Measurements from ENCODE around the gene TMEM270.
A peak's percentile ranks its signal among the peaks of the same experiment; 100 is the strongest.
"Not testable (repeated sequence)": the region's sequence is repeated elsewhere in the genome, so short reads cannot be mapped to it uniquely, and the experiment has no call there.

TMEM270 gene

DNA sequence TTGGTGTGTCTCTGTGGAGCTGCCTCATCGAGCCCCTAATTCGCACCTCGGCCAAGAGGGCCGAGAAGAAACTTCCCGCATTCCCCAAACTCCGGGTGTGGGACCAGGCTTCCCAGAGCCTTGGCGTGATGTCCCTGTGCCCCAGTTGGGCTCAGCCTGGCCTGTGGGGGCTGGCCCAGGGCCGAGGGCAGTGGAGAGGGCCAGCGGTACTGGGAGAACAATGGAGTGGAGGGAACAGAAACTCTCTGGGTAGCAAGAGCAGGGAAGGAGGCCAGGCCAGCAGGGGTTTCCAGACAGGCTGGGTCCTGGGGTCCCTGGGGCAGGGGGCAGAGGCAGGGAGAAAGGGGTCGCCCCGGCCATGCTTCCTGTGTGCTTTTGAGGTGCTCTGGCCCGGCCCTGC is 16.0 kb downstream of the TMEM270 start:
- no peaks in the 10 kb centered on the region for H3K36me3 ChIP-seq
- no peaks in the 10 kb centered on the region for H3K9me3 ChIP-seq (replicated peaks in 1 of 11)
- H3K27ac ChIP-seq = no peak overlapping the region
- H3K4me2 ChIP-seq = peak overlapping the region in 9 of 11 experiments; percentile 5 to 28 (median 18); a peak in 4 of 22 replicates
- peaks cover 0 to 2% (median 0%) of the 10 kb centered on the region in 11 experiments; a peak in 2 of 22 replicates for H3K27me3 ChIP-seq
- H3K9ac ChIP-seq = no peak overlapping the region
- no peak for TF ChIP-seq Cebpa-rat (IDR thresholded peaks at IDR 0.05)
- H3K4me3 ChIP-seq = no peak overlapping the region
- H3K4me1 ChIP-seq = peaks cover 0 to 32% (median 26%) of the 10 kb centered on the region in 10 experiments; a peak in 16 of 20 replicates
- H4K20me1 ChIP-seq = peaks cover 0 to 4% (median 0%) of the 10 kb centered on the region in 11 experiments; a peak in 1 of 22 replicates

DNA sequence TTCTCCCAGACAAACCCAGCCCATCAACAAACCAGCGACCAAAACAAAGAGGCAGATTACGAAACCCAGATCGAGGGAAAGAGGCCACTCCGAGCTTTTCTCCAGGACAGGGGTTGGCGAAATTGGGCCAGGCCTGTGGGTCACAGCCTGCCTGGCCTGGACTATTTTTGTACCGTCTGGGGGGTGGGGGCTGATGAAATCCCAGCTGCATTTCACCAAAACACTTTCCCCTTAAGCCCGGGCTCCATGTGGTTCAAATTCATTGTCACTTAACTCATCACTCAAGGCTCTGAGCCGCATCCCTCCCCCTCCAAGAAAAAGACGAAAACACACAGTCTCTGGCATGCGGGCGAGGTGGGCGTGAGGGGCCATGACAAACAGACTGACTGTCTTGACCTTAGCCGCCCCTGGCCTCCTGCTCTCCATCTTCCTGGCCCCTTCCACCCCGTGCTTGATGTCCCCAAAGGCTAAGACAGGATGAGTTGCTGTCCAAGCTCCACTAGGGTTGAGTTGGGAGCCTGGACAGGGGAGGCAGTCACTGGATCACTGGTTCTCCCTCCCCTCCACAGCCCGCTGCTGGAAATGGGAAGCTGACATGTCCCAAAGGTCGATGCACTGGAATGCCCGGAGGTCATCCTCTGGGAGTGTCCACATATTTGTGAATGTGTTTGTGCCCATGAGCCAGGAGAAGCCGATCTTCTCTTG is 19.2 kb downstream of the TMEM270 start:
- Histone ChIP-seq H3K36me3 (no peaks in the 10 kb centered on the region), H3K27ac (no peak overlapping the region), H3K9me3 (replicated peaks in 1 of 11) (no peaks in the 10 kb centered on the region; a peak in 1 of 22 replicates), H3K4me3 (no peak overlapping the region), H3K4me1 (peaks cover 0 to 31% (median 20%) of the 10 kb centered on the region in 10 experiments; a peak in 14 of 20 replicates), H3K27me3 (no peaks in the 10 kb centered on the region), H3K4me2 (peak overlapping the region in 3 of 11 experiments; percentile 2 to 41 (median 28); a peak in 4 of 22 replicates), H3K9ac (no peak overlapping the region), H4K20me1 (no peaks in the 10 kb centered on the region; a peak in 1 of 22 replicates)
- TF ChIP-seq Cebpa-rat (IDR thresholded peaks at IDR 0.05) = no peak

DNA sequence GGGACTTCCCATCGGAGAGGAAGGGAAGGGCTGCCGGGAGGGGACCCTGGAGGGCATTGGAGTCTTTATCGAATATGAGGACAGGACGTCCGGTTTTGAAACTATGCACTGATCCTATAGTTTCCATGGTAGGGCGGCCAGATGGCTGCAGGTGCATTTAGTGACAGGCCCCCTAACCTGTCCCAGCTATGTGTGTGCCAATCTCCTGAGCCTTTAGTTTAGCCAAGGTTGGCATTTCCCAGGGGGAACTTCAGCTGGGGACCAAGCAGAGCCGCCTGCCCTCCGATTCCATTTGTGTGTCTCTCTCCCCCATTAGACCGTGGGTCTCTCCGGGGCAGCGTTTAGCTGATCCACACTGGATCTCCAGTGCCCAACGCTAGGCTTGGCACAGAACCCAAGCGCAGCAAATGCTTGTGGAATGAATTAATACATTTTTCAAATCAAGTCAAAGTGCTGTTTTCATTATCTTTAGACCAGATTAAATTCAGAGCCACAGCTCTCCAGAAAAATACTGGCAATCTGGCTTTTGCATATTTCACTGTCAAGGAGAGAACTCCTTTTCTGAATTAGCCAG is 19.9 kb downstream of the TMEM270 start:
- Histone ChIP-seq H3K27me3 (no peaks in the 10 kb centered on the region), H4K20me1 (no peaks in the 10 kb centered on the region; a peak in 1 of 22 replicates), H3K9me3 (replicated peaks in 1 of 11) (no peaks in the 10 kb centered on the region; a peak in 1 of 22 replicates), H3K9ac (no peak overlapping the region), H3K4me3 (no peak overlapping the region), H3K4me2 (no peak overlapping the region), H3K27ac (no peak overlapping the region), H3K36me3 (no peaks in the 10 kb centered on the region), H3K4me1 (peaks cover 0 to 31% (median 22%) of the 10 kb centered on the region in 10 experiments; a peak in 15 of 20 replicates)
- no peak for TF ChIP-seq Cebpa-rat (IDR thresholded peaks at IDR 0.05)

DNA sequence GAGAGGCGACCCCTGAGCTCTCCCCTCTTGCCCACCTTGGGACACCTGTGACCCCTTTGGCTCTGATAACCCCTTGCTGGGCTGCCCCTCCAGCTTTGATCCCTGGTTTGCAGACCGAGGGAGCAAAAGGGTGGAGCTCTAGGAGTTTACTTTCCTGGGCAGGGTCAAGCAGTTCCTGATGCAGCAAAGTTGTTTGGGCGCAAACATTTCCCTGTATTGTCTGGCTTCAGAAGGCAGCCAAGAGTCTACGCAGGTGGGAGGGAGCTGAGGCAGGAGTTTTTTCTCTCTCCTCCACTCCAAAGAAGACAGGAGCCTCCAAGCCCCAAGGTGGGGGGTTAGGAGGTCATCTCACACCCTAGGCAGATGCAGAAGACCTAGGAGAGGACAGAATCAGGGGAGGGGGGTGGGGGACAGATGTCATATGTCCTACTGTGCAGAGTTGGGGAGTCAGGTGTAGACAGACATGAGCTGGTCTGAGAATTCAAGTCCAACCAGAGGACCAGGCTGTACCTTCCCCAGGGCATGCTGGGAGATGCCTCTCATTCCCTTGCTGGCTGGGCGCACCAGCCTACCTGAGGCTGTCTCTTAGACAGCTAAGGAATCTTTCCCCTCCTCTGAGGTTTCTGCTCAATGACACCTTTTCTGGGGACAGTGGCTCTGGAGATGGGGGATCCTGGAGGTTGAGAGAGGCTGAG is 20.5 kb downstream of the TMEM270 start:
- no peaks in the 10 kb centered on the region; a peak in 2 of 22 replicates for H4K20me1 ChIP-seq
- no peaks in the 10 kb centered on the region for H3K27me3 ChIP-seq
- no peaks in the 10 kb centered on the region; a peak in 1 of 22 replicates for H3K9me3 ChIP-seq (replicated peaks in 1 of 11)
- H3K9ac ChIP-seq = no peak overlapping the region
- no peaks in the 10 kb centered on the region for H3K36me3 ChIP-seq
- H3K27ac ChIP-seq = no peak overlapping the region
- no peak for TF ChIP-seq Cebpa-rat (IDR thresholded peaks at IDR 0.05)
- H3K4me2 ChIP-seq = no peak overlapping the region
- H3K4me3 ChIP-seq = no peak overlapping the region
- H3K4me1 ChIP-seq = peaks cover 0 to 38% (median 28%) of the 10 kb centered on the region in 10 experiments; a peak in 18 of 20 replicates

DNA sequence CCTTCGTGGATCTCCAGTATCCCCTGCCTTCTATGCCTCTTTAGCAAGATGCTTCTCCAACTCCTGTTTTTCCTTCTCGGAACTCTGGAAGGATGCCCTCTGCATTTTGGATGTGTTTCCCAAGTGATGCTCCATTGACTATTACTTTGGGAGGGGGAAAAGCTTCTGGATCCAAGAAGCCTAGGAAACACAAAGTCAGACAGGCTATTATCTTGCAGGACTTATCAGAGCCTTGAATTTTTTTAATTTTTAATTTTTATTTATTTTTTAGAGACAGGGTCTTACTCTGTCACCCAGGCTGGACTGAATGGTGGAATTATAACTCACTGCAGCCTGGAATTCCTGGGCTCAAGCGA is 21.1 kb downstream of the TMEM270 start:
- H3K36me3 ChIP-seq = no peaks in the 10 kb centered on the region
- H4K20me1 ChIP-seq = peaks cover 0 to 1% (median 0%) of the 10 kb centered on the region in 11 experiments; a peak in 2 of 22 replicates
- H3K4me1 ChIP-seq = peaks cover 0 to 41% (median 33%) of the 10 kb centered on the region in 10 experiments; a peak in 18 of 20 replicates
- no peak overlapping the region for H3K27ac ChIP-seq
- no peaks in the 10 kb centered on the region for H3K27me3 ChIP-seq
- TF ChIP-seq Cebpa-rat (IDR thresholded peaks at IDR 0.05) = no peak
- no peak overlapping the region for H3K4me2 ChIP-seq
- H3K9me3 ChIP-seq (replicated peaks in 1 of 11) = no peaks in the 10 kb centered on the region; a peak in 1 of 22 replicates
- H3K9ac ChIP-seq = no peak overlapping the region
- H3K4me3 ChIP-seq = no peak overlapping the region

DNA sequence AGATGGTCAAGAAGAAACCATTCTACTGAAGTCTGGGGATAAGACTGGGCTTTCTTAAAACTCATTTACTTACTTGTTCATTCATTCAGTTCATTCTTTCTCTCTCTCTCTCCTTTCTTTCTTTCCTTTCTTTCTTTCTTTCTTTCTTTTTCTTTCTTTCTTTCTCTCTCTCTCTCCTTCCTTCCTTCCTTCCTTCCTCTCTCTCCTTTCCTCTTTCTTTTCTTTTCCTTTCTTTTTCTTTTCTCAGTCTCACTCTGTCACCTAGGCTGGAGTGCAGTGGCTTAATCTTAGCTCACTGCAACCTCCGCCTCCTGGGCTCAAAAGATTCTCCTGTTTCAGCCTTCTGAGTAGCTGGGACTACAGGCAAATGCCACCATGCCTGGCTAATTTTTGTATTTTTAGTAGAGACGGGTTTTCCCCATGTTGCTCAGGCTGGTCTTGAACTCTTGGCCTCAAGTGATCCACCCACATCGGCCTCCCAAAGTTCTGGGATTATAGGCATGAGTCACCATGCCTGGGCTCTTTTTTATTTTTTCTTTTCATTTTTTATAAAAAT is 24.0 kb downstream of the TMEM270 start:
- H3K36me3 ChIP-seq; H3K27me3 ChIP-seq; H3K27ac ChIP-seq; H3K9ac ChIP-seq; H3K9me3 ChIP-seq (replicated peaks in 1 of 11); H3K4me2 ChIP-seq; H3K4me3 ChIP-seq; H4K20me1 ChIP-seq: not testable (repeated sequence)
- peaks cover 2 to 27% (median 23%) of the 10 kb centered on the region in 10 experiments; a peak in 19 of 20 replicates for H3K4me1 ChIP-seq

DNA sequence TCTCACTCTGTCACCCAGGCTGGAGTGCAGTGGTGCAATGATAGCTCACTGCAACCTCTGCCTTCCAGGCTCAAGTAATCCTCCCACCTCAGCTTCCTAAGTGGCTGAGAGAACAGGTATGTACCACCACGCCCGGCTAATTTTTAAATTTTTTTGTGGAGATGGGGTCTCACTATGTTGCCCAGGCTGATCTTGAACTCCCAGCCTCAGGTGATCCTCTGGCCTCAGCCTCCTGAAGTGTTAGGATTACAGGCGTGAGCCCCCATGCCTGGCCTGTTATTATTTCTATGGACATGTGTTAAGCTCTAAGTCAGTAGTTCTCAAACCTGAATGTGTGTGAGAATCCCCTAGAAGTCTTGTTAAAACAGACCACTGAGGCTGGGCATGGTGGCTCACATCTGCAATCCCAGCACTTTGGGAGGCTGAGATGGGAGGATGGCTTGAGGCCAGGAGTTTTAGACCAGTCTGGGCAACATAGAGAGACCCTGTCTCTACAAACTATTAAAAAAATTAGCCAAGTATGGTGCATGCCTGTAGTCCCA is 24.5 kb downstream of the TMEM270 start:
- H3K27ac ChIP-seq = no peak overlapping the region
- no peak for TF ChIP-seq Cebpa-rat (IDR thresholded peaks at IDR 0.05)
- H3K36me3 ChIP-seq = no peaks in the 10 kb centered on the region
- no peaks in the 10 kb centered on the region; a peak in 1 of 22 replicates for H3K9me3 ChIP-seq (replicated peaks in 1 of 11)
- H3K9ac ChIP-seq = 0 out of 22 replicates have a peak overlapping the region, but pooled peaks of 1 of the 11 experiments have one; percentile 32
- peaks cover 0 to 6% (median 0%) of the 10 kb centered on the region in 11 experiments; a peak in 2 of 22 replicates for H4K20me1 ChIP-seq
- no peaks in the 10 kb centered on the region for H3K27me3 ChIP-seq
- H3K4me3 ChIP-seq = no peak overlapping the region
- peak overlapping the region in 5 of 11 experiments; percentile 44 to 77 (median 67); a peak in 6 of 22 replicates for H3K4me2 ChIP-seq
- H3K4me1 ChIP-seq = peaks cover 7 to 31% (median 25%) of the 10 kb centered on the region in 10 experiments

DNA sequence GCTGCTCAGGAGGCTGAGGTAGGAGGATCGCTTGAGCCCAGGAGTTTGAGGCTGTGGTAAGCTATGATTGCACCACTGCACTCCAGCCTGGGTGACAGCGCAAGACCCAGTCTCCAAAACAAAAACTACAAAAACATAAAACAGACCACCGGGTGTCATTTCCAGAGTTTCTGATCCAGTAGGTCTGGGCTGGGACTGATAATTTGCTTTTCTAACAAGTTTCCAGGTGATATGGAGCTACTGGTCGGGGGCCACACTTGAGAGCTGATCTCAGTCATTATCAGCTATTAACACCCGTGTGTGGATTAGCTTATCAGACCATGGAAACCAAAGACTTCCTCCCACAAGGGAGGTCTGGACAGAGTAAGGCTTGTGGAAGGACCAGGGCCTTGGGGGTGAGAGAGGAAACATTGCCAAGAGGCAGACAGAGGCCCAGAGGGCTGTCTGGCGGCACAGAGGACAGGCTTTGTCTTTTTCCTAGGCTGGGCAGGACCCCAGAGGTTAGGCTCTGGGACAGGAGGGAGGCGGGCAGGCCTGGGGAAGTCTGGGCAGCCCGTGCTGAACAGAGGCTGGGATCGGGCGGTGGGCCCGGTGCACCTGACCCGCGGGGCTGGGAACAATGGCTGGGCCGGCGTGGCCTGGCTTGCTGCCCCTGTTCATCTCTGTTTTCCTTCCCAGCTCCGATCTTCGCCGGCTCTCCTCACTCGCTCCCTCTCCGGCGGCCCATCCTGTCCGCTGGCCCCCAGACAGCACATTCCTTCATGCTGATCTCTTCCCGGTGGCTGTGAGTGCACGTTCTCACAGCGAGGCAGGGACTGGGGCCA is 25.2 kb downstream of the TMEM270 start:
- Histone ChIP-seq H3K27ac (peak overlapping the region in 3 of 11 experiments; percentile 28 to 57 (median 35); a peak in 5 of 22 replicates), H3K4me1 (peaks cover 8 to 33% (median 27%) of the 10 kb centered on the region in 10 experiments), H4K20me1 (peaks cover 0 to 6% (median 0%) of the 10 kb centered on the region in 11 experiments; a peak in 2 of 22 replicates), H3K27me3 (no peaks in the 10 kb centered on the region), H3K36me3 (no peaks in the 10 kb centered on the region), H3K4me3 (no peak overlapping the region), H3K9ac (peak overlapping the region in 6 of 11 experiments; percentile 32 to 54 (median 42); a peak in 8 of 22 replicates), H3K9me3 (replicated peaks in 1 of 11) (no peaks in the 10 kb centered on the region; a peak in 1 of 22 replicates), H3K4me2 (peak overlapping the region; percentile 4 to 79 (median 65); a peak in 21 of 22 replicates)
- TF ChIP-seq Cebpa-rat (IDR thresholded peaks at IDR 0.05) = no peak
